GM12873 (cell line): ENCODE measurements around the gene ZDHHC19.

Experiments
- CTCF ChIP-seq: IDR thresholded peaks from 2 replicates; pipeline ENCODE4 v1.5.1; 2012; ENCODE audit warnings: low read depth, mild to moderate bottlenecking, moderate library complexity, low read length, control low read depth; ENCODE audit not compliant: insufficient read depth; ENCODE audit errors: missing control alignments

Gene ZDHHC19

GRCh38 chr3:196177567-196177966, 33.6 kb downstream of the ZDHHC19 start:
- TF ChIP-seq CTCF: no peak

GRCh38 chr3:196175722-196176121, 35.5 kb downstream of the ZDHHC19 start:
- TF ChIP-seq CTCF: no peak

GRCh38 chr3:196175116-196175625, 36.0 kb downstream of the ZDHHC19 start:
- no peak for TF ChIP-seq CTCF

GRCh38 chr3:196174652-196175051, 36.5 kb downstream of the ZDHHC19 start:
- TF ChIP-seq CTCF: no peak

- TF ChIP-seq CTCF: no peak
These were observed 41.4 kb downstream of the ZDHHC19 start for GRCh38 chr3:196169836-196170240.

- no peak for TF ChIP-seq CTCF
These were observed 42.3 kb downstream of the ZDHHC19 start for GRCh38 chr3:196168808-196169391.

GRCh38 chr3:196166741-196167140, 44.5 kb downstream of the ZDHHC19 start:
- no peak for TF ChIP-seq CTCF

- no peak for TF ChIP-seq CTCF
These were observed 45.4 kb downstream of the ZDHHC19 start for GRCh38 chr3:196165850-196166249.
